ENCODE data around the gene CLCN7.
"Not testable (repeated sequence)": the region's sequence is repeated elsewhere in the genome, so short reads cannot be mapped to it uniquely, and the experiment has no call there.

CLCN7 gene

DNA sequence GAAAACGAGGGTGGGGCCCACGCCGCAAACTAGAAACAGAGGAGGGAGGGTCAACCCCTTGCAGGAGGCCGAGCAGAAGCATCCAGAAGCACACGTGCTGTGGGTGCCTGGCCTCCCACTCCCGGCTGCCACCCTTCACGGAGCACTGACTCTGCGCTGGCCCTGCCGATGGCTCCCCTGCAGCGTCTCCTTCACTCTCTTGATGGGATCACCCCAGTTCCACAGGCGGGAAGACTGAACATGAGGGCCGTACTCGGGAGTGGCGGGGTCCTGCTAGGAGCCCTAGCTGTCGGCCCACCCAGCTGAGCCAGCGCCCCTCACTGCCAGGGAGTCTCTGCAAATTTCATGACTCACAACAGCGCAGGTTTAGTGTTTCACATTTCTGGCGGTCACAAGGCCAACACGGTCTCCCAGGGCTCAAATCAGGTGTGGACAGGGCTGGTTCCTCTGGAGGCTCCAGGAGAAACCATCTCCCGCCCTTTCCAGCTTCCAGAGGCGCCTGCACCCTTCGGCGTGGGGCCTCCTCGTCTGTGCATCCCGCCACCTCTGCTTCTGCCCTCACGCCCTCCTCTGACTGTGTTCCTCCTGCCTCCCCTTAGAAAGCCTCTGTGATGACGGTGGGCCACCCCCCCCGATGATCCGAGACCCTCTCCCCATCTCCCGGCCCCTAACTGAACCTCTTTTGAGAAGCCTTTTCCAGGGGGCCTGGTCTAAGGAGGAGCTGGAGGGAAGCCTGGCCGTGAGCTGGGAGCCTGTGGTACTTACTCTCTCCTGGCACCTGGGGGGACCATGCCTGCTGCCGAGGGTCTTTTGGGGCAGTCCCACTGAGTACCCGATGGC is 11.9 kb upstream of the CLCN7 start:
- DNase-seq (ENCODE audit: low read depth), result no peak
- no peak overlapping the region for H3K4me3 ChIP-seq (ENCODE audit: low read length)
- TF ChIP-seq CTCF (conservative IDR thresholded peaks at IDR 0.05; ENCODE audit: low read depth, low read length), result no peak

DNA sequence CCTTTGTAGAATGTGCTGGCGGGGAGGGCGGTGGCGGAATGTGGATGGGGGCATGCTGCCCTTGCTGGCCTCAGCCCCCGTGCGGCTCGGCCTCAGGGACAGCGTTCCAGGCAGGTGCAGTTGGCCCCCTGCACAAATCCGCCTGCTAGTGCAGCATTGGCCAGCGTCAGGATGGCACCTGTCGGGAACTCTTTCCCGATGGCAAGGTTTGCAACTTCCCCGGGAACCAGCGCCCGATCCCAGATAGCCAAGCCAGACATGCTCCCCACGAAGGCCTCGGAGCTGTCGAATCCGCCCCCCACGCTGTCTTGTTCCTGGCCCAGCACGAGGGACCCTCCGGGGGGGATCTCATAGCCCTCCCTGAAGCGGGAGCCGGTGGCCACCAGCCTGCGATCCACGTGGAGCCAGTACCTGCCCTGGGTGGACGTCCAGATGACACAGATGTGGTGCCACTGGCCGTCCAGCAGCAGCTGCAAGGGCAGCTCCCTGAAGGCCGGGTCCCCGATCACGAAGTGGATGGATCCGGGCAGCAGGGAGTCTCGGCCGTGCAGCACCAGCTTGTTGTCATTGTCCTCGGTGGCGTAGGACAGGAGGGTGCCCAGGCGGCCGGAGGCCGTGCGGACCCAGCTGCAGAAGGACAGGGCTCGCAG is 11.1 kb upstream of the CLCN7 start:
- no peak for TF ChIP-seq CTCF (conservative IDR thresholded peaks at IDR 0.05; ENCODE audit: low read depth, low read length)
- no peak for DNase-seq (ENCODE audit: low read depth)
- no peak overlapping the region for H3K4me3 ChIP-seq (ENCODE audit: low read length)

GRCh38 chr16:1481906-1482835 is 7.3 kb upstream of the CLCN7 start:
- TF ChIP-seq CTCF (conservative IDR thresholded peaks at IDR 0.05; ENCODE audit: low read depth, low read length), result no peak
- no peak overlapping the region for H3K4me3 ChIP-seq (ENCODE audit: low read length)
- no peak for DNase-seq (ENCODE audit: low read depth)

DNA sequence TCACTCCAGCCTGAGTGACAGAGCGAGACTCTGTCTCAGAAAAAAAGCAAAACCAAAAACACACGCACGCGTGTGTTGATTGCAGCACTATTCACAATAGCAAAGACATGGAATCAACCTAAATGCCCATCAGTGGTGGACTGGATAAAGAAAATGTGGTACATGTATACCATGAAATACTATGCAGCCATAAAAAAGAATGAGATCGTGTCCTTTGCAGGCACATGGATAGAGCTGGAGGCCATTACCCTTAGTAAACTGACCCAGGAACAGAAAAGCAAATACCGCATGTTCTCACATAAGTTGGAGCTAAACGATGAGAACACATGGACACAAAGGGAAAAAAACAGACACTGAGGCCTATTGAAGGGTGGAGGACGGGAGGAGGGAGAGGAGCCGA is 4.1 kb upstream of the CLCN7 start:
- not testable (repeated sequence) for H3K4me3 ChIP-seq (ENCODE audit: low read length); DNase-seq (ENCODE audit: low read depth)

DNA sequence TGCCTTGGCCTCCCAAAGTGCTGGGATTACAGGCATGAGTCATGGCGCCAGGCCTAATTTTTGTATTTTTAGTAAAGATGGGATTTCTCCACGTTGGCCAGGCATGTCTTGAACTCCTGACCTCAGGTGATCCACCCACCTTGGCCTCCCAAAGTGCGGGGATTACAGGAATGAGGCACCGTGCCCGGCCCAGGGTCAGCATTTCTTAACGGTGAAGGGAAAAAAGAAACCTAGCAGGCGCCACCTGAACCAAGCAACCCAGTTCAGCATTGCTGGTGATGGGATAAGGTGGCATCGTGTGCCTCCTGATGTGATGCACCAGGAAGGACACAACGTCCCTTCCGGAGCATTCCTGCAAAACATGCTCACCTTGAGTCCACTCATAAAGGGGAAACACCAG is 2.2 kb upstream of the CLCN7 start:
- no peak for TF ChIP-seq CTCF (conservative IDR thresholded peaks at IDR 0.05; ENCODE audit: low read depth, low read length)
- no peak for DNase-seq (ENCODE audit: low read depth)
- no peak overlapping the region for H3K4me3 ChIP-seq (ENCODE audit: low read length)

GRCh38 chr16:1475552-1476114 is 805 bp upstream of the CLCN7 start:
- peak overlapping the region; percentile 43 for H3K4me3 ChIP-seq (ENCODE audit: low read length)
- TF ChIP-seq CTCF (conservative IDR thresholded peaks at IDR 0.05; ENCODE audit: low read depth, low read length), result no peak
- DNase-seq (ENCODE audit: low read depth), result no peak
